Activated CD8-positive, alpha-beta memory T cell treated with anti-CD3 and anti-CD28 coated beads for 36 hours (primary cell): ENCODE results near the gene RNU6-9. TPM values are rescaled to one million over a fixed set of nuclear protein-coding genes. Genes with fewer than 3 reads are reported as not detected.
"Not testable (repeated sequence)": the region's sequence is repeated elsewhere in the genome, so short reads cannot be mapped to it uniquely, and the experiment has no call there.

Source experiments
- CTCF ChIA-PET: fragments of 350-600 bp; sonication (Branson Sonifier 250); formaldehyde crosslinking; loops from one replicate; lab custom pipeline; 2021; ENCODE audit warnings: antibody characterized with exemption; lab: Charles Lee
- POLR2A ChIA-PET: fragments of 350-600 bp; sonication (Branson Sonifier 250); formaldehyde crosslinking; loops from one replicate; lab custom pipeline; 2021; ENCODE audit warnings: antibody characterized with exemption; lab: Charles Lee
- total RNA-seq, 2 experiments: library from RNA; stranded (reverse); gene quantifications; one replicate each; pipeline ENCODE4 v1.2.3, GENCODE V29; 2021

The RNU6-9 gene
- total RNA-seq, result not detected

- CTCF ChIA-PET, result interaction anchor here (0.8 to 2.3 kb wide), 5 partner anchors 10 to 91 kb away, joined by 3 to 7 read pairs (median 3); partner anchors contain the start of gene WDR18
- POLR2A ChIA-PET, result interaction anchor here (0.6 to 1.4 kb wide), 6 partner anchors 10 to 1072 kb away, joined by 3 to 5 read pairs (median 4); no protein-coding TSS in a partner anchor
These were observed at the start of gene RNU6-9, which contains the start of gene MED16 for GRCh38 chr19:892894-893689. RNU6-9 (plus strand) TSS chr19:893484. MED16 (minus strand) TSS chr19:893187; CDS start chr19:891131, 2,056 bp downstream.

GRCh38 chr19:843836-844545 lies 49.3 kb upstream of the RNU6-9 start:
- CTCF ChIA-PET, result interaction anchor here (1.1 to 1.5 kb wide), 2 partner anchors 12 to 76 kb away, joined by 3 to 6 read pairs; no protein-coding TSS in a partner anchor
- POLR2A ChIA-PET, result no interaction called here

GRCh38 chr19:844546-844971 lies 48.7 kb upstream of the RNU6-9 start:
- POLR2A ChIA-PET, result no interaction called here
- CTCF ChIA-PET, result no interaction called here

- POLR2A ChIA-PET, result no interaction called here
- CTCF ChIA-PET, result interaction anchor here (0.7 kb wide), 1 partner anchor 19 kb away, joined by 5 read pairs; no protein-coding TSS in a partner anchor
These were observed 47.4 kb upstream of the RNU6-9 start for GRCh38 chr19:845707-846521.

GRCh38 chr19:848386-848921 lies 44.8 kb upstream of the RNU6-9 start:
- ChIA-PET POLR2A (no interaction called here), CTCF (interaction anchor here (1.1 kb wide), 1 partner anchor 74 kb away, joined by 6 read pairs; no protein-coding TSS in a partner anchor)

- POLR2A ChIA-PET, result not testable (repeated sequence)
- CTCF ChIA-PET, result interaction anchor here (0.6 to 1.1 kb wide), 2 partner anchors 73 to 355 kb away, joined by 3 to 6 read pairs; no protein-coding TSS in a partner anchor
These were observed 44.1 kb upstream of the RNU6-9 start for GRCh38 chr19:849195-849594.

GRCh38 chr19:850221-850978 lies 42.9 kb upstream of the RNU6-9 start:
- POLR2A ChIA-PET, result no interaction called here
- CTCF ChIA-PET, result interaction anchor here (0.5 kb wide), 1 partner anchor 81 kb away, joined by 3 read pairs; no protein-coding TSS in a partner anchor

- POLR2A ChIA-PET, result no interaction called here
- CTCF ChIA-PET, result no interaction called here
These were observed 42.3 kb upstream of the RNU6-9 start for GRCh38 chr19:850979-851335.

GRCh38 chr19:852136-853013 lies 40.9 kb upstream of the RNU6-9 start, which contains the start of gene ELANE:
ELANE (plus strand) TSS chr19:852303; CDS start chr19:852329, 26 bp downstream.
- ChIA-PET CTCF (no interaction called here), POLR2A (no interaction called here)

- ChIA-PET POLR2A (no interaction called here), CTCF (no interaction called here)
These were observed 40.2 kb upstream of the RNU6-9 start for GRCh38 chr19:853014-853585.

- POLR2A ChIA-PET, result not testable (repeated sequence)
- CTCF ChIA-PET, result interaction anchor here (1.0 kb wide), 1 partner anchor 10 kb away, joined by 3 read pairs; no protein-coding TSS in a partner anchor
These were observed 39.6 kb upstream of the RNU6-9 start for GRCh38 chr19:853614-854220.

GRCh38 chr19:854549-854948 lies 38.7 kb upstream of the RNU6-9 start:
- ChIA-PET CTCF (interaction anchor here (1.0 kb wide), 1 partner anchor 9 kb away, joined by 3 read pairs; no protein-coding TSS in a partner anchor), POLR2A (no interaction called here)

GRCh38 chr19:855142-855541 lies 38.1 kb upstream of the RNU6-9 start:
- POLR2A ChIA-PET, result no interaction called here
- CTCF ChIA-PET, result interaction anchor here (0.9 kb wide), 1 partner anchor 65 kb away, joined by 3 read pairs; no protein-coding TSS in a partner anchor

GRCh38 chr19:855566-856120 lies 37.6 kb upstream of the RNU6-9 start:
- CTCF ChIA-PET, result interaction anchor here (0.9 to 2.0 kb wide), 4 partner anchors 12 to 128 kb away, joined by 3 to 6 read pairs (median 4); partner anchors contain the start of gene WDR18

GRCh38 chr19:858284-858683 lies 35.0 kb upstream of the RNU6-9 start:
- ChIA-PET POLR2A (interaction anchor here (0.7 kb wide), 1 partner anchor 103 kb away, joined by 9 read pairs; no protein-coding TSS in a partner anchor), CTCF (interaction anchor here (0.7 to 2.8 kb wide), 6 partner anchors 16 to 126 kb away, joined by 3 to 14 read pairs (median 4); partner anchors contain the start of gene WDR18)

More at GRCh38 chr19:855566-856120, 37.6 kb upstream of the RNU6-9 start:
- POLR2A ChIA-PET, result no interaction called here
